HepG2 (cell line): ENCODE data around the gene MRPL54. TPM values are rescaled to one million over a fixed set of nuclear protein-coding genes. Genes with fewer than 3 reads are reported as not detected.

Experiments used
- ATAC-seq: fragments of 200-7000 bp; cut with Tn5 transposase; 3 replicates; pipeline ENCODE4 v1.9.1; 2020; ENCODE audit warnings: mild to moderate bottlenecking, moderate library complexity
- BruUV-seq: library from RNA; stranded (reverse); fragments of 400-500 nt; replicated peaks from 2 replicates; lab custom pipeline; 2021; lab: Mats Ljungman, UMichigan
- CTCF ChIA-PET: fragments of 300-600 bp; formaldehyde crosslinking; extraction: SDS; loops from one replicate; lab custom pipeline; 2021; ENCODE audit warnings: low total read pairs, inconsistent platforms, low intra/inter-chr PET ratio; lab: Yijun Ruan, JAX
- POLR2A ChIA-PET: fragments of 350-600 bp; sonication (Branson Sonifier 250); formaldehyde crosslinking; loops from one replicate; lab custom pipeline; 2020; ENCODE audit warnings: antibody characterized with exemption, inconsistent platforms; lab: Yijun Ruan, JAX
- DNase-seq: peaks from one replicate; pipeline ENCODE4 v3.0.0-alpha.2; 2015; ENCODE audit warnings: low spot score
- FAIRE-seq: peaks from 3 replicates; lab custom pipeline; 2011; peaks lifted over from hg19 to GRCh38; lab: Jason Lieb, UNC
- H2AFZ ChIP-seq: one replicate; pipeline ENCODE4 v1.6.1; 2011; ENCODE audit warnings: low read length, inconsistent platforms
- H3K27ac ChIP-seq: fragments of 300-600 bp; 3 replicates; pipeline ENCODE4 v1.8.0; 2011; ENCODE audit warnings: mixed run types, mild to moderate bottlenecking, mixed read lengths, low read length, inconsistent platforms; ENCODE audit not compliant: insufficient read depth; ENCODE audit errors: extremely low read length
- H3K27me3 ChIP-seq, 2 experiments: fragments of 200-600 bp in 1 of 2; 2 replicates in 1 of 2; 3 replicates in 1 of 2; pipeline versions ENCODE4 v1.6.0 to v1.8.0; 2011; ENCODE audit warnings: low read length in 2 of 2, mild to moderate bottlenecking in 2 of 2, moderate library complexity in 2 of 2, inconsistent platforms in 1 of 2; ENCODE audit not compliant: insufficient read depth in 2 of 2, control insufficient read depth in 1 of 2
- H3K36me3 ChIP-seq, 2 experiments: fragments of 200-600 bp in 1 of 2; replicated peaks in 1 of 2; 2 replicates in 1 of 2; 3 replicates in 1 of 2; pipeline versions ENCODE4 v1.5.1 to v1.8.0; 2011; ENCODE audit warnings: low read length in 2 of 2, inconsistent platforms in 1 of 2; ENCODE audit not compliant: insufficient read depth in 2 of 2, control insufficient read depth in 1 of 2
- H3K4me1 ChIP-seq: 2 replicates; pipeline ENCODE4 v1.5.1; 2012; ENCODE audit warnings: low read length, inconsistent platforms; ENCODE audit not compliant: insufficient read depth
- H3K4me2 ChIP-seq: 2 replicates; pipeline ENCODE4 v1.6.0; 2011; ENCODE audit warnings: low read depth, low read length, inconsistent platforms
- H3K4me3 ChIP-seq, 3 experiments: fragments of 200-600 bp in 1 of 3; sonication (generic), shearing (Covaris generic) in 1 of 3; replicated peaks in 1 of 3; 2 replicates each; pipeline ENCODE4 v1.5.1; 2011 to 2016; ENCODE audit warnings: low read length in 3 of 3, inconsistent platforms in 2 of 3, low read depth in 2 of 3, mild to moderate bottlenecking in 2 of 3, control low read depth in 1 of 3, mixed read lengths in 1 of 3; ENCODE audit not compliant: insufficient read depth in 1 of 3
- H3K79me2 ChIP-seq: one replicate; pipeline ENCODE4 v1.6.1; 2011; ENCODE audit warnings: low read length, inconsistent platforms; ENCODE audit not compliant: insufficient read depth
- H3K9ac ChIP-seq: 2 replicates; pipeline ENCODE4 v1.6.0; 2011; ENCODE audit warnings: mild to moderate bottlenecking, low read depth, low read length, inconsistent platforms; ENCODE audit not compliant: insufficient read depth
- H3K9me3 ChIP-seq: 2 replicates; pipeline ENCODE4 v1.5.1; 2012; ENCODE audit warnings: mild to moderate bottlenecking, low read length
- H4K20me1 ChIP-seq: 2 replicates; pipeline ENCODE4 v1.6.0; 2011; ENCODE audit warnings: inconsistent platforms, mild to moderate bottlenecking, low read length, moderate library complexity; ENCODE audit not compliant: insufficient read depth
- HBP1 ChIP-seq: IDR thresholded peaks from 2 replicates; pipeline ENCODE4 v1.6.1; 2016; ENCODE audit warnings: low read depth, control low read depth
- IKZF5 ChIP-seq: IDR thresholded peaks from 2 replicates; pipeline ENCODE4 v1.6.1; 2018; ENCODE audit warnings: missing genetic modification reagents, mild to moderate bottlenecking, missing compliant biosample characterization
- NFE2 ChIP-seq: sonication (generic); formaldehyde crosslinking; IDR thresholded peaks from 2 replicates; pipeline ENCODE4 v1.4.0; 2020; ENCODE audit warnings: missing genetic modification reagents
- SMC3 ChIP-seq: IDR thresholded peaks from 2 replicates; pipeline ENCODE4 v1.6.1; 2011; ENCODE audit warnings: low read length, improper control_type of control experiment
- TGIF2 ChIP-seq: IDR thresholded peaks from 2 replicates; pipeline ENCODE4 v1.6.1; 2016; ENCODE audit warnings: control low read depth, missing compliant biosample characterization
- TRAFD1 ChIP-seq: sonication (generic); formaldehyde crosslinking; IDR thresholded peaks from 2 replicates; pipeline ENCODE4 v1.5.1; 2020; ENCODE audit warnings: missing genetic modification reagents, mild to moderate bottlenecking, borderline replicate concordance
- ZFP36L2 ChIP-seq: sonication (generic); formaldehyde crosslinking; IDR thresholded peaks from 2 replicates; pipeline ENCODE4 v1.4.0; 2020; ENCODE audit warnings: missing genetic modification reagents
- ZNF430 ChIP-seq: sonication (generic); formaldehyde crosslinking; IDR thresholded peaks from 2 replicates; pipeline ENCODE4 v1.9.0; 2021; ENCODE audit warnings: mild to moderate bottlenecking, missing genetic modification reagents
- ZNF605 ChIP-seq: sonication (generic); formaldehyde crosslinking; IDR thresholded peaks from 2 replicates; pipeline ENCODE4 v1.8.0; 2022; ENCODE audit warnings: mild to moderate bottlenecking, missing genetic modification reagents
- ZNF616 ChIP-seq: sonication (generic); formaldehyde crosslinking; IDR thresholded peaks from 2 replicates; pipeline ENCODE4 v1.5.0; 2020; ENCODE audit warnings: low read depth, mild to moderate bottlenecking, missing genetic modification reagents
- WGBS: methylation state at CpG from one replicate; pipeline ENCODE4 v1.1.6; 2017; ENCODE audit warnings: low lambda C conversion rate; 5-methylcytosine and 5-hydroxymethylcytosine counted together
- in situ Hi-C: cut with HindIII; loops from 2 replicates; pipeline ENCODE4 v1.10.0; 2017; ENCODE audit warnings: low pct_unique_long_range_greater_than_20kb; ENCODE audit not compliant: extremely low pct_ligation_motif_present
- intact Hi-C: fragments of 100-400 bp; cut with micrococcal nuclease; formaldehyde crosslinking; loops from one replicate; pipeline ENCODE4 v1.10.0; 2022; ENCODE audit not compliant: unreplicated experiment
- polyA plus RNA-seq, 8 experiments: library from polyadenylated mRNA; depleted of rRNA in 3 of 8; stranded (reverse) in 7 of 8; unstranded in 1 of 8; fragments of >200 nt; fragmentation: Illumina TruSeq in 4 of 8; extraction: Trizol in 4 of 8; gene quantifications; 2 replicates each; pipeline versions ENCODE4 v1.2.1 to v1.2.3, GENCODE V29; 2011 to 2016; ENCODE audit warnings: low read depth in 4 of 8, missing spikeins in 1 of 8, mixed read lengths in 1 of 8; ENCODE audit not compliant: insufficient read depth in 1 of 8
- total RNA-seq, 5 experiments: library from RNA; depleted of rRNA; stranded (reverse); fragments of >200 nt; fragmentation: Illumina TruSeq; extraction: Trizol; gene quantifications; 2 replicates each; pipeline ENCODE4 v1.2.3, GENCODE V29; 2016; ENCODE audit warnings: low read depth in 1 of 5

Gene MRPL54
- total and polyA plus RNA-seq, 2 of the 13 experiments (the other 11 are each of a cell fraction or from before 2014, with no cell fraction given): 36.8 to 66.9 TPM

GRCh38 chr19:3813473-3814392 is 51.3 kb downstream of the MRPL54 start:
- Histone ChIP-seq H3K27ac (no peak overlapping the region), H3K4me1 (no peaks in the 10 kb centered on the region), H3K4me2 (no peak overlapping the region), H3K9me3 (no peaks in the 10 kb centered on the region), H3K36me3 (no peaks in the 10 kb centered on the region), H3K27me3 (peaks cover 8 to 52% of the 10 kb centered on the region in 2 experiments), H3K79me2 (no peaks in the 10 kb centered on the region), H3K9ac (no peak overlapping the region), H2AFZ (no peak overlapping the region), H3K4me3 (no peak overlapping the region), H4K20me1 (no peaks in the 10 kb centered on the region)
- no peak for TF ChIP-seq ZNF430 (CRISPR knock-in tag)
- no peak for TF ChIP-seq TRAFD1
- TF ChIP-seq ZFP36L2 (CRISPR knock-in tag): no peak
- no peak for TF ChIP-seq SMC3
- TF ChIP-seq HBP1 (CRISPR knock-in tag): no peak
- TF ChIP-seq IKZF5: no peak
- no peak for TF ChIP-seq ZNF605 (CRISPR knock-in tag)
- no peak for TF ChIP-seq TGIF2
- TF ChIP-seq ZNF616: no peak
- TF ChIP-seq NFE2 (CRISPR knock-in tag): no peak
- DNase-seq: no peak
- no TSS peak for BruUV-seq
- 38% methylated on average over 9 of the region's 22 CpGs for WGBS
- ChIA-PET CTCF (no interaction called here), POLR2A (no interaction called here)
- intact Hi-C loops: no loop called here
- no peak for ATAC-seq
- FAIRE-seq: no peak
- in situ Hi-C loops: no loop called here
